Left ventricle myocardium inferior (tissue), 1 donor: ENCODE results near the gene KRTAP19-6. TPM values are rescaled to one million over a fixed set of nuclear protein-coding genes. Genes with fewer than 3 reads are reported as not detected.

Source experiments
- DNase-seq: peaks from one replicate; pipeline ENCODE4 v3.0.0-alpha.2; 2020
- H3K27ac ChIP-seq: fragments of 200-600 bp; replicated peaks from 2 replicates; pipeline ENCODE4 v1.8.0; 2021
- H3K27me3 ChIP-seq: fragments of 200-600 bp; 2 replicates; pipeline ENCODE4 v1.8.0; 2021; ENCODE audit warnings: low read depth
- H3K36me3 ChIP-seq: fragments of 200-600 bp; 2 replicates; pipeline ENCODE4 v1.8.0; 2021
- H3K4me1 ChIP-seq: fragments of 200-600 bp; 2 replicates; pipeline ENCODE4 v1.8.0; 2021
- H3K4me3 ChIP-seq: fragments of 200-600 bp; 2 replicates; pipeline ENCODE4 v1.8.0; 2021; ENCODE audit warnings: mild to moderate bottlenecking, moderate library complexity
- H3K9me3 ChIP-seq: fragments of 200-600 bp; replicated peaks from 2 replicates; pipeline ENCODE4 v1.8.0; 2021
- CTCF ChIP-seq: fragments of 200-600 bp; IDR thresholded peaks from 2 replicates; pipeline ENCODE4 v1.8.0; 2021; ENCODE audit warnings: antibody characterized with exemption, mild to moderate bottlenecking, borderline replicate concordance
- intact Hi-C: fragments of 100-400 bp; cut with micrococcal nuclease; formaldehyde crosslinking; loops from one replicate; pipeline ENCODE4 v1.11.0; 2022
- total RNA-seq: library from RNA; stranded (reverse); fragmentation: NEBNext Ultra II Directional; extraction: Animal tissue kit (Norgen Biotek cat#: 25700); gene quantifications from one replicate; pipeline ENCODE4 v1.2.1, GENCODE V29; 2021
- donor health status: DM: no; HTN: yes; CAD: no; lungs with severe emphysema.

Gene KRTAP19-6
- total RNA-seq, 1 donor from 2014 or later, result not detected

GRCh38 chr21:30502041-30502440 lies 39.6 kb downstream of the KRTAP19-6 start, which contains the start of gene KRTAP19-5:
KRTAP19-5 (minus strand) TSS chr21:30502141; CDS start chr21:30502090, 51 bp downstream.
- no peaks in the 10 kb centered on the region for H3K27me3 ChIP-seq
- H3K4me1 ChIP-seq, result no peaks in the 10 kb centered on the region

GRCh38 chr21:30497065-30497464 lies 44.6 kb downstream of the KRTAP19-6 start, which contains the start of gene KRTAP19-4:
KRTAP19-4 (minus strand) TSS chr21:30497165; CDS start chr21:30497110, 55 bp downstream.
- Histone ChIP-seq H3K27me3 (no peaks in the 10 kb centered on the region), H3K4me1 (no peaks in the 10 kb centered on the region), H3K4me3 (no peak within 1 kb of the TSS), H3K9me3 (peaks cover 4% of the 10 kb centered on the region), H3K36me3 (no peaks in the 10 kb centered on the region), H3K27ac (no peak within 1 kb of the TSS)
- no peak for TF ChIP-seq CTCF
- no peak for DNase-seq
- intact Hi-C loops, result no loop called here

More at GRCh38 chr21:30502041-30502440, 39.6 kb downstream of the KRTAP19-6 start, which contains the start of gene KRTAP19-5:
- H3K4me3 ChIP-seq, result no peak within 1 kb of the TSS
- no peak for TF ChIP-seq CTCF
- H3K27ac ChIP-seq, result no peak within 1 kb of the TSS
- peaks cover 4% of the 10 kb centered on the region for H3K9me3 ChIP-seq
- DNase-seq, result no peak
- intact Hi-C loops, result no loop called here
- H3K36me3 ChIP-seq, result no peaks in the 10 kb centered on the region

- Histone ChIP-seq H3K27me3 (no peaks in the 10 kb centered on the region), H3K36me3 (no peaks in the 10 kb centered on the region), H3K4me3 (no peak within 1 kb of the TSS), H3K4me1 (no peaks in the 10 kb centered on the region), H3K27ac (no peak within 1 kb of the TSS), H3K9me3 (peaks cover 7% of the 10 kb centered on the region)
- TF ChIP-seq CTCF, result no peak
- no peak for DNase-seq
- intact Hi-C loops, result no loop called here
Measured at GRCh38 chr21:30491963-30492428, 49.7 kb downstream of the KRTAP19-6 start, which contains the start of gene KRTAP19-3. KRTAP19-3 (minus strand) TSS chr21:30492013; CDS start chr21:30491957, 56 bp downstream.

Other genes starting within 250 kb of the KRTAP19-6 start
- not detected for gene KRTAP26-1, start 221.5 kb downstream of the KRTAP19-6 start, total RNA-seq
- not detected for gene KRTAP27-1, start 204.2 kb downstream of the KRTAP19-6 start, total RNA-seq
- gene KRTAP23-1, start 193.3 kb downstream of the KRTAP19-6 start, total RNA-seq, result not detected
- gene KRTAP13-2, start 169.6 kb downstream of the KRTAP19-6 start, total RNA-seq, result not detected
- not detected for gene KRTAP13-1, start 145.8 kb downstream of the KRTAP19-6 start, total RNA-seq
- gene KRTAP13-3, start 115.9 kb downstream of the KRTAP19-6 start, total RNA-seq, result not detected
- not detected for gene KRTAP13-4, start 111.6 kb downstream of the KRTAP19-6 start, total RNA-seq
- not detected for gene KRTAP15-1, start 101.6 kb downstream of the KRTAP19-6 start, total RNA-seq
- not detected for gene KRTAP19-1, start 61.5 kb downstream of the KRTAP19-6 start, total RNA-seq
- gene KRTAP19-2, start 54.4 kb downstream of the KRTAP19-6 start, total RNA-seq, result not detected
- gene KRTAP19-3, start 49.9 kb downstream of the KRTAP19-6 start, total RNA-seq, result not detected
- not detected for gene KRTAP19-4, start 44.7 kb downstream of the KRTAP19-6 start, total RNA-seq
- gene KRTAP19-5, start 39.7 kb downstream of the KRTAP19-6 start, total RNA-seq, result not detected
- not detected for gene KRTAP19-7, start 19.4 kb upstream of the KRTAP19-6 start, total RNA-seq
- gene KRTAP22-2, start 48.5 kb upstream of the KRTAP19-6 start, total RNA-seq, result not detected
- gene KRTAP6-3, start 50.6 kb upstream of the KRTAP19-6 start, total RNA-seq, result not detected
- gene KRTAP6-2, start 57.0 kb upstream of the KRTAP19-6 start, total RNA-seq, result not detected
- not detected for gene KRTAP22-1, start 59.2 kb upstream of the KRTAP19-6 start, total RNA-seq
- gene KRTAP6-1, start 72.1 kb upstream of the KRTAP19-6 start, total RNA-seq, result not detected
- not detected for gene KRTAP20-1, start 74.6 kb upstream of the KRTAP19-6 start, total RNA-seq
- not detected for gene KRTAP20-4, start 78.8 kb upstream of the KRTAP19-6 start, total RNA-seq
- not detected for gene KRTAP20-2, start 93.3 kb upstream of the KRTAP19-6 start, total RNA-seq
- gene KRTAP20-3, start 101.0 kb upstream of the KRTAP19-6 start, total RNA-seq, result not detected
- gene KRTAP21-3, start 176.9 kb upstream of the KRTAP19-6 start, total RNA-seq, result not detected
- not detected for gene KRTAP21-2, start 205.4 kb upstream of the KRTAP19-6 start, total RNA-seq
- gene KRTAP21-1, start 213.6 kb upstream of the KRTAP19-6 start, total RNA-seq, result not detected